ENCODE data around the gene UBR2.
"Not testable (repeated sequence)": the region's sequence is repeated elsewhere in the genome, so short reads cannot be mapped to it uniquely, and the experiment has no call there.

Gene UBR2

DNA sequence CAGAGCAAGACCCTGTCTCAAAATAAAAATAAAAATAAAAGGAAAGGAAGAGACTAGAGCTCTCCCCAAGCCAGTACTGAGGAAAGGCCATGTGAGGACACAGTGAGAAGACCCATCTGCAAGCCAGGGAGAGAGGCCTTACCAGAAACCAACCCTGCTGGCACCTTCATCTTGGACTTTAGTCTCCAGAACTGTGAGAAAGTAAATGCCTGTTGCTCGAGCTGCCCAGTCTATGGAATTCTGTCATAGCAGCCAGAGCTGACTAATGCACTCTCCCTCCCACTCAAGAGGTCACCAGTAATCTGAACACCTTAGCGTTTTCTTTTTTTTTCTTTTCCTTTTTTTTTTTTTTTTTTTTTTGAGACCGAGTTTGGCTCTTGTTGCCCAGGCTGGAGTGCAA is 165.9 kb downstream of the UBR2 start:
- DNase-seq = no peak

DNA sequence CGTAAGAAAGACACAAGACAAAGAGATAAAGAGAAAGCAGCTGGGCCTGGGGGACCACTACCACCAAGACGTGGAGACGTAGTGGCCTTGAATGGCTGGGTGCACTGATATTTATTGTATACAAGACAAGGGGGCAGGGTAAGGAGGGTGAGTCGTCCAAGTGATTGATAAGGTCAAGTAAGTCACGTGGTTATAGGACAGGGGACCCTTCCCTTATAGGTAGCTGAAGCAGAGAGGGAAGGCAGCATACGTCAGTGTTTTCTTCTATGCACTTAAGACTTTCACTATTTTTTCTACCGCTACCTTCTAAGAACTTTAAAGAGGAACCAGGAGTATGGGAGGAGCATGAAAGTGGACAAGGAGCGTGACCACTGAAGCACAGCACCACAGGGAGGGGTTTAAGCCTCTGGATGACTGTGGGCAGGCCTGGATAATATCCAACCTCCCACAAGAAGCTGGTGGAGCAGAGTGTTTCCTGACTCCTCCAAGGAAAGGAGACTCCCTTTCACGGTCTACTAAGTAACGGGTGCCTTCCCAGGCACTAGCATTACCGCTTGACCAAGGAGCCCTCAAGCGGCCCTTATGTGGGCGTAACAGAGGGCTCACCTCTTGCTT is 170.1 kb downstream of the UBR2 start:
- not testable (repeated sequence) for DNase-seq

GRCh38 chr6:42735976-42736375 is 172.1 kb downstream of the UBR2 start:
- DNase-seq = no peak

DNA sequence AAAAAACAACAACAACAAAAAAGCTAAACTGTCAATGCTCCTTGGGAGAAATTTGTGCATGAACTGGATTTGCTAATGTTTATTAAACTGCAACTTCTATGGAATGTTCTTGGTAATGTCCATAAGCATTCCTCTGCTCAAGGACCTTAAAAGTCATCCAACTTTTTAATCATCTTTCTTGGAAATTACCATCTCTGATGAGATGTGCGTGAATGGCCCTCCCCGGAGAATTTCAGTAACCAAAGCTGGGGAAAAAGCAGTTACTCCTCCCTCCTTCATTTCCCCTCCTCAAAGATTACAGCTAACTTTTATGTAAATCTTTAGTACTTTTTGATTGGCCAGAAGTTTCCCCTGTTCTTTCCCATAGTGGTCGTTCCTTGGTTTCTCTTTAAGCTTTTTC is 176.9 kb downstream of the UBR2 start:
- DNase-seq = no peak

- DNase-seq = no peak
Observed at GRCh38 chr6:42742116-42742894, 178.5 kb downstream of the UBR2 start.
